HG03175 (cell line): ENCODE results near the gene RRM1.
A peak's percentile ranks its signal among the peaks of the same experiment; 100 is the strongest.

ENCODE experiments used
- ATAC-seq: cut with Tn5 transposase; IDR thresholded peaks from one replicate; pipeline ENCODE4 v1.9.1; 2021; ENCODE audit warnings: mild to moderate bottlenecking, moderate library complexity; ENCODE audit not compliant: unreplicated experiment

Gene RRM1

DNA sequence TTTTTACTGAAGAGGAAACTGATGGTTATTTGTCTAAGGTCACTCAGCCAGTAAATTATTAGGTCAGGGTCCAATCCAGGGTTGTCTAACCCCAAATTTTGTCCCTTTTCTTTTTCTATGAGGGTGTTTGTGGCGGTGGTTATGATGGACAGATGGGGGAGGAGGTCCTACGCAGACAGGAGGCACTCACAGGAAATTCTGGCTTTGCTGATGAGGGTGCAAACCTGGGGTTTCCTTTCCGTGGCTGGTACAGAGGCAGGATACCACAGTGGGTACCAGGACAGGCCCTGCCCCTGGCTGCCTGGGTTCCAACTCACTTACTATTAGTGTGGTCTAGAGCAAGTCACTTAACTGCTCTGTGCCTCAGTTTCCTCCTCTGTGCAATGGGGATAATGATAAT, 91.0 kb downstream of the RRM1 start:
- no peak for ATAC-seq

DNA sequence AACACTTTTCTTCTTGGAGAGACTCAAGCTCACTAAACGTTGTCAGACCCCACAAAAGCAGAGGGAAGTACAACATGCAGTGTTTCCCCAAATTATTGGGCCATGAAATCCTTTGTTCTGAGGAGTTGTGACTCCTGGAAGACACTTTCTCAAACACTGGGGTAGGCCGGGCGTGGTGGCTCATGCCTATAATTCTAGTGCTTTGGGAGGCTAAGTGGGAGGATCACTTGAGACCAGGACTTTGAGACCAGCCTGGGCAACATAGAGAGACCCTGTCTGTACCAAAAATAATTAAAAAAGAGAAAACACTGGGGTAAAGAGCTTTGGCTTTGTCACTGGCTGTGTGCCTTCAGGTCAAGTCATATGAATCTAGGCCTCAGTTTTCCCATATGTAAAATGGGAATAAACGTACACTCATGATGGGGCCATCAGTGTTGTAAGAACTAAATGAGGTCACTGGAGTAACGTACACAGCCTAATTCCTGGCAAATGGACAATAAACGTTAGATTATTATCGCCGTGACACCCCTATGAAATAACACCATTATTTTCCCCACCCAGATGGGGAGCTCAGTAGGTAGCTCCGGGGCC, 92.0 kb downstream of the RRM1 start:
- ATAC-seq, result no peak

DNA sequence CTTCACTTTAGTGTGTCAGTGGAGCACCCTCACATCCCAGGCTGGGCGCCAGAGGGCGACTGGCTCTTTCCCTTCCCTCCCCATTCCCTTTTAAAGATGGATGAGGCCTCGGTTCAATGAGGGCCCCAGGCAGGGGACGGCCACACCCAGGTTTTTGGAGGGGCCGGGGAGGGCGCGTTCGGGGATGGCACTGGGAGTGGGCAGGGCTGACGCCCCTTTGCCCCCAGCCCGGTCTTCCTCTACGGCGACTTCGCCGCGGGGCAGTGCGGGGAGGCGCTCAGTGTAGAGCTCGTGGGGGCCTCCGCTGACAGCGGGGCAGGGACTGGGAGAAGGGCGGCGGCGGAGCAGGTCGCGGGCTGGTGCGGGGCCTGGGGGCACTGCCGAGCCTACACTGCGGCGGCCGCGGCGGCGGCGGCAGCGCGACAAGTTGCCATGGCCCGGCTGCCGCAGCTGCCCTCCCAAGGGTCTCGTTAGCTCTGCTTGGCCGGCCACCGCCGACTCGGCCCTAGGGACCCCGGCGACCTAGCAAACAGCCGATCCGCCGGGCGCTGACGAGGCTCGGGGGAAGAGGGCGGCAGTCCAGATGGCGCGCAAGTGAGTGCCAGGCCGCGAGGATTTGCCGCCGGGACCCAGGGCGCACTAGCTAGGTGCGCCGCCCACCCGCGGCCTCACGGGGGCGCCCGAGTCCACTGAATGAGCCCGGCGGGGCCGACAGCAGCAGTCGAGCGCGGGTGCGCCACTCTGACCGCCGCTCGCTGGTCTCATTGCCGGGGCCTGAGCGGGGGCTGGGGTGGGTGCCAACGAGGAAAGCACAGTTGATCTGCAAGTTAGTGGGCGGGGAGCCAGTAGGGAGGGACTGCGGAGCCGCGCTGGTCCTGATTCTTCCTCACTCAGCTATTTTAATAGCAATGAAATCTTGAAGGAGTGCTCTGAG, 92.7 kb downstream of the RRM1 start:
- peak; percentile 93 for ATAC-seq
